H9 (cell line): ENCODE results near the gene BAIAP2. TPM values are rescaled to one million over a fixed set of nuclear protein-coding genes. Genes with fewer than 3 reads are reported as not detected.

Experiments
- DNase-seq: peaks from one replicate; pipeline ENCODE4 v3.0.0-alpha.2; 2017
- H2AFZ ChIP-seq: one replicate; pipeline ENCODE4 v1.6.1; 2013; ENCODE audit warnings: mild to moderate bottlenecking, low read length, control low read depth, moderate library complexity
- H2AK5ac ChIP-seq: 2 replicates; pipeline ENCODE4 v1.6.1; 2013; ENCODE audit warnings: low read length, control low read depth, mixed read lengths; ENCODE audit not compliant: insufficient read length
- H2BK120ac ChIP-seq: one replicate; pipeline ENCODE4 v1.6.1; 2013; ENCODE audit warnings: low read depth, mild to moderate bottlenecking, low read length, control low read depth, inconsistent platforms; ENCODE audit not compliant: poor library complexity, severe bottlenecking
- H2BK12ac ChIP-seq: 2 replicates; pipeline ENCODE4 v1.6.1; 2013; ENCODE audit warnings: low read length, control low read depth, mixed read lengths, low read depth; ENCODE audit not compliant: insufficient read length
- H2BK15ac ChIP-seq: 2 replicates; pipeline ENCODE4 v1.6.1; 2013; ENCODE audit warnings: low read depth, low read length, control low read depth
- H2BK20ac ChIP-seq: one replicate; pipeline ENCODE4 v1.6.1; 2013; ENCODE audit warnings: low read depth, mild to moderate bottlenecking, low read length, control low read depth, inconsistent platforms; ENCODE audit not compliant: poor library complexity, severe bottlenecking
- H2BK5ac ChIP-seq: 2 replicates; pipeline ENCODE4 v1.6.1; 2013; ENCODE audit warnings: low read length, control low read depth, mixed read lengths; ENCODE audit not compliant: insufficient read length
- H3K14ac ChIP-seq: 2 replicates; pipeline ENCODE4 v1.6.1; 2013; ENCODE audit warnings: low read length, control low read depth; ENCODE audit not compliant: insufficient read depth
- H3K18ac ChIP-seq: 2 replicates; pipeline ENCODE4 v1.6.1; 2013; ENCODE audit warnings: low read depth, mild to moderate bottlenecking, mixed read lengths, low read length, control low read depth; ENCODE audit not compliant: insufficient read length
- H3K23ac ChIP-seq: 2 replicates; pipeline ENCODE4 v1.6.1; 2013; ENCODE audit warnings: low read length, control low read depth, mixed read lengths, low read depth; ENCODE audit not compliant: insufficient read length
- H3K23me2 ChIP-seq: 2 replicates; pipeline ENCODE4 v1.6.1; 2013; ENCODE audit warnings: low read depth, mild to moderate bottlenecking, mixed read lengths, low read length, control low read depth; ENCODE audit not compliant: insufficient read length, poor library complexity, severe bottlenecking
- H3K27ac ChIP-seq: 2 replicates; pipeline ENCODE4 v1.5.1; 2013; ENCODE audit warnings: low read length, control low read depth, mixed read lengths, low read depth; ENCODE audit not compliant: insufficient read length
- H3K27me3 ChIP-seq: 2 replicates; pipeline ENCODE4 v1.6.1; 2013; ENCODE audit warnings: low read length, control low read depth, inconsistent platforms; ENCODE audit not compliant: insufficient read depth
- H3K4ac ChIP-seq: 2 replicates; pipeline ENCODE4 v1.6.1; 2013; ENCODE audit warnings: low read depth, mild to moderate bottlenecking, control low read depth, inconsistent platforms, low read length, moderate library complexity
- H3K4me1 ChIP-seq: 2 replicates; pipeline ENCODE4 v1.6.1; 2013; ENCODE audit warnings: low read length, control low read depth, inconsistent platforms; ENCODE audit not compliant: insufficient read depth
- H3K4me2 ChIP-seq: 2 replicates; pipeline ENCODE4 v1.6.1; 2013; ENCODE audit warnings: low read length, control low read depth, mixed read lengths; ENCODE audit not compliant: insufficient read length, insufficient read depth
- H3K56ac ChIP-seq: 2 replicates; pipeline ENCODE4 v1.6.1; 2013; ENCODE audit warnings: low read depth, mild to moderate bottlenecking, mixed read lengths, low read length, control low read depth; ENCODE audit not compliant: insufficient read length
- H3K79me1 ChIP-seq: 2 replicates; pipeline ENCODE4 v1.6.1; 2013; ENCODE audit warnings: low read depth, mild to moderate bottlenecking, moderate library complexity, low read length, control low read depth, inconsistent platforms; ENCODE audit not compliant: insufficient read depth, poor library complexity, severe bottlenecking
- H3K79me2 ChIP-seq: 2 replicates; pipeline ENCODE4 v1.6.1; 2013; ENCODE audit warnings: low read length, control low read depth, inconsistent platforms; ENCODE audit not compliant: insufficient read depth
- H3K9ac ChIP-seq: 2 replicates; pipeline ENCODE4 v1.6.1; 2013; ENCODE audit warnings: low read length, control low read depth, mixed read lengths; ENCODE audit not compliant: insufficient read length; ENCODE audit errors: extremely low read depth
- H3K9me3 ChIP-seq: one replicate; pipeline ENCODE4 v1.6.1; 2013; ENCODE audit warnings: low read depth, low read length, inconsistent platforms; ENCODE audit not compliant: control insufficient read depth
- H3T11ph ChIP-seq: one replicate; pipeline ENCODE4 v1.6.1; 2013; ENCODE audit warnings: mild to moderate bottlenecking, low read length, control low read depth, inconsistent platforms
- H4K20me1 ChIP-seq: one replicate; pipeline ENCODE4 v1.6.1; 2013; ENCODE audit not compliant: control insufficient read depth, insufficient read length, insufficient read depth
- H4K5ac ChIP-seq: 2 replicates; pipeline ENCODE4 v1.6.1; 2013; ENCODE audit warnings: low read depth, mild to moderate bottlenecking, mixed read lengths, low read length, control low read depth; ENCODE audit not compliant: insufficient read length
- H4K8ac ChIP-seq: replicated peaks from 2 replicates; pipeline ENCODE4 v1.6.1; 2013; ENCODE audit warnings: low read length, control low read depth, mixed read lengths, low read depth; ENCODE audit not compliant: insufficient read length
- H4K91ac ChIP-seq: 2 replicates; pipeline ENCODE4 v1.6.1; 2013; ENCODE audit warnings: low read depth, mild to moderate bottlenecking, moderate library complexity, mixed read lengths, low read length, control low read depth; ENCODE audit not compliant: insufficient read length
- H3K27ac Mint-ChIP-seq, 3 experiments: 2 replicates in 2 of 3; 3 replicates in 1 of 3; pipeline ENCODE4 v1.8.0; 2020 to 2021; ENCODE audit warnings: mixed read lengths in 3 of 3, mild to moderate bottlenecking in 1 of 3, moderate library complexity in 1 of 3
- H3K27me3 Mint-ChIP-seq: 2 replicates; pipeline ENCODE4 v1.8.0; 2021; ENCODE audit warnings: low read depth, mild to moderate bottlenecking, moderate library complexity, mixed read lengths
- H3K36me3 Mint-ChIP-seq, 3 experiments: 2 replicates in 2 of 3; 3 replicates in 1 of 3; pipeline ENCODE4 v1.8.0; 2020 to 2021; ENCODE audit warnings: low read depth in 3 of 3, mixed read lengths in 3 of 3; ENCODE audit not compliant: insufficient read depth in 1 of 3
- H3K4me1 Mint-ChIP-seq, 2 experiments: 2 replicates each; pipeline ENCODE4 v1.8.0; 2020; ENCODE audit warnings: mixed read lengths in 2 of 2
- H3K4me3 Mint-ChIP-seq, 2 experiments: 2 replicates in 1 of 2; 3 replicates in 1 of 2; pipeline ENCODE4 v1.8.0; 2020 to 2021; ENCODE audit warnings: mild to moderate bottlenecking in 2 of 2, mixed read lengths in 2 of 2, moderate library complexity in 1 of 2
- H3K9me3 Mint-ChIP-seq, 2 experiments: 2 replicates in 1 of 2; 3 replicates in 1 of 2; pipeline ENCODE4 v1.8.0; 2020; ENCODE audit warnings: mild to moderate bottlenecking in 2 of 2, mixed read lengths in 2 of 2, moderate library complexity in 1 of 2
- CTCF ChIP-seq: fragments of 200-600 bp; sonication (generic); conservative IDR thresholded peaks from 3 replicates; pipeline ENCODE4 v1.8.0; 2021; ENCODE audit warnings: antibody characterized with exemption, mild to moderate bottlenecking
- WGBS: extraction: QIAGEN DNeasy Blood & Tissue Kit; methylation state at CpG from one replicate; pipeline ENCODE4 v1.1.7; 2013; ENCODE audit warnings: missing lambda C conversion rate, low lambda C conversion rate, mixed read lengths; ENCODE audit not compliant: insufficient read length; ENCODE audit errors: extremely low coverage; 5-methylcytosine and 5-hydroxymethylcytosine counted together
- total RNA-seq: library from RNA; stranded (reverse); gene quantifications from 2 replicates; pipeline ENCODE4 v1.2.1, GENCODE V29; 2021

The BAIAP2 gene
- total RNA-seq, 1 experiment from 2014 or later = 27.8 TPM

- no peak overlapping the region for H2AFZ ChIP-seq
Observed at GRCh38 chr17:81127133-81127455, 92.1 kb downstream of the BAIAP2 start.

More at GRCh38 chr17:81127133-81127455, 92.1 kb downstream of the BAIAP2 start:
- H3K4me3 Mint-ChIP-seq = no peak overlapping the region
- Histone ChIP-seq H2BK20ac (no peak overlapping the region), H3T11ph (no peak overlapping the region), H2BK120ac (no peak overlapping the region), H3K23me2 (no peaks in the 10 kb centered on the region), H3K18ac (no peak overlapping the region), H4K20me1 (no peaks in the 10 kb centered on the region), H3K9ac (no peak overlapping the region), H3K79me1 (no peaks in the 10 kb centered on the region), H3K9me3 (no peaks in the 10 kb centered on the region), H3K27ac (no peak overlapping the region), H3K79me2 (no peaks in the 10 kb centered on the region), H3K14ac (no peak overlapping the region), H3K23ac (no peak overlapping the region), H3K56ac (no peak overlapping the region), H4K91ac (no peak overlapping the region), H3K27me3 (no peaks in the 10 kb centered on the region), H2AK5ac (no peak overlapping the region), H3K4ac (no peak overlapping the region), H3K4me1 (no peaks in the 10 kb centered on the region), H4K8ac (no peak overlapping the region), H2BK12ac (no peak overlapping the region), H2BK15ac (no peak overlapping the region), H2BK5ac (no peak overlapping the region), H4K5ac (no peak overlapping the region), H3K4me2 (no peak overlapping the region)
- H3K27me3 Mint-ChIP-seq = no peaks in the 10 kb centered on the region
- no peak for TF ChIP-seq CTCF
- no CpG with 5 or more reads among the region's 5 CpGs for WGBS
- no peak for DNase-seq
- H3K9me3 Mint-ChIP-seq = no peaks in the 10 kb centered on the region
- H3K36me3 Mint-ChIP-seq = no peaks in the 10 kb centered on the region
- peaks cover 0 to 12% of the 10 kb centered on the region in 2 experiments; a peak in 2 of 4 replicates for H3K4me1 Mint-ChIP-seq
- no peak overlapping the region for H3K27ac Mint-ChIP-seq
